HG03460 (cell line): ENCODE data around the gene B4GALNT1.
"Not testable (repeated sequence)": the region's sequence is repeated elsewhere in the genome, so short reads cannot be mapped to it uniquely, and the experiment has no call there.

Source experiments
- ATAC-seq: cut with Tn5 transposase; IDR thresholded peaks from one replicate; pipeline ENCODE4 v1.9.1; 2021; ENCODE audit not compliant: unreplicated experiment

B4GALNT1 gene

DNA sequence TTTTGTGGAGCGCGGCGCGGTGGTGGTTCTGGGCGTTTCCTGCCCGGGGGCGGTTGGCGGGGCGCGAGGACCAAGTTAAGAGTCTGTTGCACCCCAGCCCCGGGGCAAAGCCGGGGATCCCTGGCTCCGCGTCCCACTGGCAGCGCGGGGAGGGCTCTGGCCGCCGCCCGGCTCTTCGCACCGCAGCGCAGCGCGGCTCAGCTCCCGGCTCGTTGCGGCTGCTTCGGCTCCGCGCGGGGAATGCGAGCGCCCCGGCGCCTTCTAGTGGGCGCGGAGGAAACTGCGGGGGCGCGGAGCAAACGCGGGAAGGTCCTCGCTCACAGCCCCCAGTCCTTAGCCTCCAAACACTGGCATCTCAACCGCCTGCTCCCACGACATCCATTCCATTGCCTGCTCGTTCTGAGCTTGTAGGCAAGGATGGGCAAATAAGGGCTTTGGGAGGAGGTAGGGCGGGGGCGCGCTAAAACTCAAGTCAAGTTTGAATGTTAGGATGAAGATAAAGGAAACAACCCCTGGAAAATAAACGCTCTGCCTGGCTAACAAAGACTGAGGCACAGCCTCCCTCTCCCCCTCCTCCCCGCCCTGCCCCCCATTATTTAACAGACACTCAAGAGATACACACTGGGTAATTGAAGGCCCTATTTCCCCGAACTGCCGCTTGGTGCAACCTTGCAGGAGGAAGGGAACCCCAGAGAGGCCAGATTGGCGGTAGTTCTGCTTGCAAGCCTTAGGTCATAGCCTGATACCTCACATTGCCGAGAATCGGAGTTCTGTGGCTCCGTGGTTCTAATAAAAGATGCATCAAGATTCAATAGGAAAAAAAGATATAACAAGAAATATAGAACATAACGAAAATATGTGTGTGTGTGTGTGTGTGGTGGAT, at the start of gene B4GALNT1:
Gene B4GALNT1, minus strand, starts transcription at position 244 of the 883 bp plus-strand sequence. CDS start 1,069 bp downstream, outside the sequence.
- ATAC-seq: peak; percentile 79

DNA sequence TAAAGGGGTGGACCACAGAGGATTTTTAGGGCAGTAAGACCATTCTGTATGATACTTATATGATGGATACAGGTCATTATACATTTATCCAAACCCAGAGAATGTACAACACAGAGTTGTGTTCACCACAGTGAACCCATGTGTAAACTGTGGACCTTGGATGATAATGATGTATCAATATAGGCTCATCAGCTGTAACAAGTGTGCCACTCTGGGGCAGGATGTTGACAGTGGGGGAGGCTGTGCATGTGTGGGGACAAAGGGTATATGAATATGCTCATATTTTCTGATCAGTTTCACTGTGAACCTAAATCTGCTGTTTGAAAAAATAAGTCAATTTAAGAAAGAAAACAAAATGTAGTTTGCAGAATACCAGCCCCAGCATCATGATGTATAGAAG, 46.7 kb upstream of the B4GALNT1 start:
- ATAC-seq: no peak

DNA sequence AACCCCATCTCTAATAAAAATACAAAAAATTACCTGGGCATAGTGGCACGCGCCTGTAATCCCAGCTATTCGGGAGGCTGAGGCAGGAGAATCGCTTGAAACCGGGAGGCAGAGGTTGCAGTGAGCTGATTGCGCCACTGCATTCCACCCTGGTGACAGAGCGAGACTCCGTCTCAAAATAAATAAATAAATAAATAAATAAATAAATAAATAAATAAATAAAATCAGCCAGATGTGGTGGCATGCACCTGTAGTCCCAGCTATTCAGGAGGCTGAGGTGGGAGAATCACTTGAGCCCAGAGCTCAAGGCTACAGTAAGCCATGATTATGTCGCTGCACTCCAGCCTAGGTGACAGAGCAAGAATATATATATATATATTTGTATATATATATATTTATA, 44.9 kb upstream of the B4GALNT1 start:
- not testable (repeated sequence) for ATAC-seq

DNA sequence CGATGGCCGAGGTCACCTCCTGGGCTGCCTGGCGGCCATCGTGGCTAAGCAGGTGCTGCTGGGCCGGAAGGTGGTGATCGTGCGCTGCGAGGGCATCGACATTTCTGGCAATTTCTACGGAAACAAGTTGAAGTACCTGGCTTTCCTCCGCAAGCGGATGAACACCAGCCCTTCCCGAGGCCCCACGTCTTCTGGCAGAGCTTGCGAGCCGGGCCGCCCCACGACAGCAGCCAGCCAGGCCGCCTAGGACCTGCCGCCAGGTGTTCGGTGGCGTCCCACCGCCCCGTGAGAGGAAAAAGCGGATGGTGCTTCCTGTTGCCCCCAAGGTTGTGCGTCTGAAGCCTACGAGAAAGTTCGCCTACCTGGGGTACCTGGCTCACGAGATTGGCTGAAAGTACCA, 41.7 kb upstream of the B4GALNT1 start:
- ATAC-seq: no peak

DNA sequence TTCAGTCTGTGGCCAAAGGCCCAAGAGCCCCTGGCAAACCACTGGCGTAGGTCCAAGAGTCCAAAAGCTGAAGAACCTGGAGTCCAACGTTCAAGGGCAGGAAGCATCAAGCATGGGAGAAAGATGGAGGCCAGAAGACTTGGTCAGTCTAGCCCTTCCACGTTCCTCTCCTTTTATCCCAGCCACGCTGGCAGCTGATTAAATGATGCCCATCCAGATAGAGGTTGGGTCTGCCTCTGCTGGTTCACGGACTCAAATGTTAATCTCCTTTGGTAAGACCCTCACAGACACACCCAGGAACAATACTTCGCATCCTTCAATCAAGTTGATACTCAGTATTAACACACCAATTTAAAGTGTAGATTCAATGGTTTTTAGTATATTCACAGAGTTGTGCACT, 39.8 kb upstream of the B4GALNT1 start:
- ATAC-seq: no peak

DNA sequence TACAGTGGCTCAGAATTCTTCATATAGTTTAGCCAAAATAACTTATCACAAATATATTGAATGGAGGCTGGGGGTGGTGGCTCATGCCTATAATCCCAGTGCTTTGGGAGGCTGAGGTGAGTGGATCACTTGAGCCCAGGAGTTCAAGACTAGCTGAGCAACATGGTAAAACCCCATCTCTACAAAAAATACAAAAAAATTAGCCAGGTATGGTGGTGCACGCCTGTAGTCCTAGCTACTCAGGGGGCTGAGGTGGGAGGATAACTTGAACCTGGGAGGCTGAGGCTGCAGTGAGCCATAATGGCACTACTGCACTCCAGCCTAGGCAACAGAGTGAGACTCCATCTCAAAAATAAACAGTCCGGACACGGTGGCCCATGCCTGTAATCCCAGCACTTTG, 38.8 kb upstream of the B4GALNT1 start:
- ATAC-seq: not testable (repeated sequence)

DNA sequence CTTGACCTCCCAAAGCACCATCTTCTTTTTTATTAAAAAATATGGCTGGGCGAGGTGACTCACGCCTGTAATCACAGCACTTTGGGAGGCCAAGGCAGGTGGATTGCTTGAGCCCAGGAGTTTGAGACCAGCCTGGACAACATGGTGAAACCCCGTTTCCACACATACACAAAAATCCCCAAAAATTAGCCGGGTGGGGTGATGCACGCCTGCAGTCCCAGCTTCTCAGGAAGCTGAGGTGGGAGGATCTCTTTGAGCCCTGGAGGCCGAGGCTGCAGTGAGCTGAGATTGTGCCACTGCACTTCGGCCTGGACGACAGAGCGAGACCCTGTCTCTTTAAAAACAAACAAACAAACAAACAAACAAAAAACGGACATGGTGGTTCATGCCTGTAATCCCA, 36.7 kb upstream of the B4GALNT1 start:
- ATAC-seq: not testable (repeated sequence)

DNA sequence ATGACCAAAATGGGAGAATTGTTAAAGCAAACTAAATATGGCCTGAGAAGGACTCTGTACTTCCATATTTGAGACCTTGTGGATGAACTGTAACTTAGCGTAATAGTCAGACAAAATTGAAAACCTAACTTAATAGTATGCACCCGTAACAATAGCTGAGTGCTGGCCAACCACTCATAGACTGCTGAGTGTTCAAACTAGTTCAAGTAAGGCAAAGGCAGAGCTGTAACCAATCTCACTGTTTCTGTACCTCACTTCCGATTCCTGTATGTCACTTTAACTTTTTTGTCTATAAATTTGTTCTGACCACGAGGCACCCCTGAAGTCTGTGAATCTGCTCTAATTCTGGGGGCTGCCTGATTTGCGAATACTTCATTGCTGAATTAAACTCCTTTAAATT, 33.9 kb upstream of the B4GALNT1 start:
- no peak for ATAC-seq

DNA sequence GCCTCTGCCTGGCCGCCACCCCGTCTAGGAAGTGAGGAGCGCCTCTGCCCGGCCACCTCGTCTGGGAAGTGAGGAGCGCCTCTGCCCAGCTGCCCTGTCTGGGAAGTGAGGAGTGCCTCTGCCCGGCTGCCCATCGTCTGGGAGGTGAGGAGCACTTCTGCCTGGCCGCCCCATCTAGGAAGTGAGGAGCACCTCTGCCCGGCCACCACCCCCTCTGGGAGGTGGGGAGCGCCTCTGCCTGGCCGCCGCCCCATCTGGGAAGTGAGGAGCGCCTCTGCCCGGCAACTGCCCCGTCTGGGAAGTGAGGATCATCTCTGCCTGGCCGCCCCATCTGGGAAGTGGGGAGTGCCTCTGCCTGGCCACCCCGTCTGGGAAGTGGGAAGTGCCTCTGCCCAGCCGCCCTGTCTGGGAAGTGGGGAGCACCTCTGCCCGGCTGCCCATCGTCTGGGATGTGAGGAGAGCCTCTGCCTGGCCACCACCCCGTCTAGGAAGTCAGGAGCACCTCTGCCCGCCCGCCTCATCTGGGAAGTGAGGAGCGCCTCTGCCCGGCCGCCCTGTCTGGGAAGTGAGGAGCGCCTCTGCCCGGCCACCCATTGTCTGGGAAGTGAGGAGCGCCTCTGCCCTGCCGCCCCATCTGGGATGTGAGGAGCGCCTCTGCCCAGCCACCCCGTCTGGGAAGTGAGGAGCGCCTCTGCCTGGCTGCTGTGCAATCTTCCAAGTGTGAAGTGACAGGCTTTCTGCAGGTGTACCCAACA, 32.2 kb upstream of the B4GALNT1 start:
- not testable (repeated sequence) for ATAC-seq

DNA sequence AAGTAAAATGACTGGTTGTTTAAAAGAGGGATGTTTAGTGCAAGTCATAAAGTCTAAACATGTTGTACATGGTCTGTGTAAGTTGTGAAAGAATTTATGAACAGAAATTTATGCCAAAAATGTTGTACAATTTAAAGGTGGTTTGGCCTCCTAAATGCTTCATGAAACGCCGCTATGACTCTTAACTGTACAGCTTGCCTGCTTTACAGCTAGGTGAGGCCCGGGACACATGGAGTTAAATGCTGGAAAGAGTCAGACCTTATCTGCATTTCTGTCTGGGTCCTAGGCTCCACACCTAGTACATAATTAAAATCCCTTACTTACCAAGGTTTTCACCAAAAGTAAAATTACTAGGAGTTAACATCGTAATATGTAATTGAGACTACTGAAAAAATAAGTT, 28.4 kb upstream of the B4GALNT1 start:
- no peak for ATAC-seq

DNA sequence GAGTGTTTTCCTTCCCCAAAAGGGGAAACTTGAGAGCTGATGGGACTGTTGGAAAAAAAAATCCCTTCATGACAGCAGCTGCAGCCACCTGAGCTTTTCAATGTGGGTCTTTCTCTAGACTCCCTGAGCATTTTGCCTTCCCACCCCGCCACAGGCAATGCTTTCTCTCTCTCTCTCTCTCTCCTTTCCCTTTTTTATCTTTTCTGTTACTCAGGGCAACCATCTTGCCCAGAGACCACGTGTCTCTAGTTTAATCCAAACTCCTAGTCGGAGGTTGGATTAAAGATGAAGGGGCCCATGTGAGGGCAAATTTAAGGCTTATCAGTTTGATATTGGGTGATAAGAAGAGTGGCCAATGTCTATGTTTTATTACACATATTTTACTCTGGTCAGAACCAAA, 25.9 kb upstream of the B4GALNT1 start:
- no peak for ATAC-seq

DNA sequence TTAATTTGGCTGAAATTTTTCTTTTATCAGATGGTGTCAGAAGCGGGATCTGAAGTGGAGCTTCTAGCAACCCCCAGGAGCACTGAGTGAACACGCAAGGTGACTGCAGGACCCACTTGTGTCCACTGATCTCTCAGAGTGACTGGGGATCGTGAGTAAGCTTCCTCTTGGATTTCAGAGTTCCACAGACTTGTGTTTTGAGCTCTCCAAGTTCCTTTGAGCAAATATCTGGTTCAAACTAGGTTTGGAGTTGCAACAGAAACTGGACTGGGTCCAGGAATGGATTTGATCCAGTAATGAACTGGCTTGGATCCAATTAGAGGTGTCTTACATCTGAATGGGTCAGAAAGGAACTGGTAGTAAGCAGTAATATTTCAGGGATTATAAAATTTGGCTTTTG, 24.7 kb upstream of the B4GALNT1 start:
- no peak for ATAC-seq

DNA sequence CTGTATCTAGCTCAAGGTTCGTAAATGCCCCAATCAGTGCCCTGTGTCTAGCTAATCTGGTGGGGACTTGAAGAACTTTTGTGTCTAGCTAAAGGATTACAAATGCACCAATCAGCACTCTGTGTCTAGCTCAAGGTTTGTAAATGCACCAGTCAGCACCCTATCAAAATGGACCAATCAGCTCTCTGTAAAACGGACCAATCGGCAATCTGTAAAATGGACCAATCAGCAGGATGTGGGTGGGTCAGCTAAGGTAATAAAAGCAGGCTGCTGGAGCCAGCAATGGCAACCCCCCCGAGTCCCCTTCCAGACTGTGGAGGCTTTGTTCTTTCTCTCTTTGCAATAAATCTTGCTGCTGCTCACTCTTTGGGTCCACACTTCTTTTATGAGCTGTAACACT, 23.4 kb upstream of the B4GALNT1 start:
- not testable (repeated sequence) for ATAC-seq

DNA sequence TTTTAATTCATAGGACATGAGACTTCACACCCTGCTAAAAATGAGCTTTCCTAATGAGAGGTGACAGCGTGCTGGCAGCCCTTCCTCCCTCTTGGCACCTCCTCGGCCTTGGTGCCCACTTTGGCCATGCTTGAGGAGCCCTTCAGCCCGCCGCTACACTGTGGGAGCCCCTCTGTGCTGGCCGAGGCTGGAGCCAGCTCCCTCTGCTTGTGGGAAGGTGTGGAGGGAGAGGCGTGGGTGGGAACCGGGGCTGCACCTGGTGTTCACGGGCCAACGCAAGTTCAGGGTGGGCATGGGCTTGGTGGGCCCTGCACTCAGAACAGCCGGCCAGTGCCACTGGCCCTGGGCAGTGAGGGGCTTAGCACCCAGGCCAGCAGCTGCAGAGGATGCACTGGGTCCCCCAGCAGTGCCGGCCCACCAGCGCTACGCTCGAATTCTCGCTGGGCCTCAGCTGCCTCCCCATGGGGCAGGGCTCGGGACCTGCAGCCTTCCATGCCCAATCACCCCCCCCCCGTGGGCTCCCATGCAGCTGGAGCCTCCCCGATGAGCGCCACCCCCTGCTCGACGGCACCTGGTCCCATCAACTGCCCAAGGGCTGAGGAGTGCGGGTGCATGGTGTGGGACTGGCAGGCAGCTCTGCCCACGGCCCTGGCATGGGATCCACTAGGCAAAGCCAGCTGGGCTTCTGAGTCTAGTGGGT, 22.7 kb upstream of the B4GALNT1 start:
- no peak for ATAC-seq

DNA sequence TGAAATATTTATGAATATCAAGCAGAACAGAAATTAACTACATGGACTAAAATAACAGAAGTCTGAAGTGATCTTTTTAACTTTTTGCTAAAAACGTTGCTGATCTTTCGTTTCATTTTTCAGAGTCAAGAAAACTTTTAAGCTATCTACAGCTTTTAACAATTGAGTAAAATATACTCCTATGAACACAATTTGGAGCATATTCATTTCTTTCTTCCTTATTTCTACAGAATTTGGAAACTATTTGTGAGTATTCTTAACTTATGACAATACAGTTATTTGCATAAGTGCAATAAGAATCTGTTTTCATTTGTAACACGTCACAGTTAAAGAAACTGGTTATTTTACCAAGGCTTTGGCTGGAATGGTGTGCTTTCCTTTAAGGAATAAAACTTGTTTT, 21.0 kb upstream of the B4GALNT1 start:
- ATAC-seq: no peak

DNA sequence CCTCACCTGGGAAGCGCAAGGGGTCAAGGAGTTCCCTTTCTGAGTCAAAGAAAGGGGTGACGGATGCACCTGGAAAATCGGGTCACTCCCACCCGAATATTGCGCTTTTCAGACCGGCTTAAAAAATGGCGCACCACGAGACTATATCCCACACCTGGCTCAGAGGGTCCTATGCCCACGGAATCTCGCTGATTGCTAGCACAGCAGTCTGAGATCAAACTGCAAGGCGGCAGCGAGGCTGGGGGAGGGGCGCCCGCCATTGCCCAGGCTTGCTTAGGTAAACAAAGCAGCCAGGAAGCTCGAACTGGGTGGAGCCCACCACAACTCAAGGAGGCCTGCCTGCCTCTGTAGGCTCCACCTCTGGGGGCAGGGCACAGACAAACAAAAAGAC, 13.7 kb upstream of the B4GALNT1 start:
- not testable (repeated sequence) for ATAC-seq

DNA sequence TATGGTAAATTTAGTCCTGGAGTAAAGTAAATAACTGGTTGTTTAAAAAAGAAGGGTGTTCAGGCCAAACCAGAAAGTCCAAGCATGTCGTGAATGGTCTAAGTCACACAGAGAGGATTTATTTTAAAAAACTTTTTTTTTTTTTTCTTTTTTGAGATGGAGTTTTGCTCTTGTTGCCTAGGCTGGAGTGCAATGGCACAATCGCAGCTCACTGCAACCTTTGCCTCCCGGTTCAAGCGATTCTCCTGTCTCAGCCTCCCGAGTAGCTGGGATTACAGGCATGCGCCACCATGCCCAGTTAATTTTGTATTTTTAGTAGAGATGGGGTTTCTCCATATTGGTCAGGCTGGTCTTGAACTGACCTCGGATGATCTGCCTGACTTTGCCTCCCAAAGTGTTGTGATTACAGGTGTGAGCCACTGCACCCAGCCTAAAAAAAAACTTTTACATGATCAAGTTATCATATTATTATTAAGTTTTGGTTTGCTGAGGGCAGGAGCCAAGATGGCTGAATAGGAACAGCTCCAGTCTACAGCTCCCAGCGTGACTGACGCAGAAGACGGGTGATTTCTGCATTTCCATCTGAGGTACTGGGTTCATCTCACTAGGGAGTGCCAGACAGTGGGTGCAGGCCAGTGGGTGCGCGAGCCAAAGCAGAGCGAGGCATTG, 13.1 kb upstream of the B4GALNT1 start:
- not testable (repeated sequence) for ATAC-seq

DNA sequence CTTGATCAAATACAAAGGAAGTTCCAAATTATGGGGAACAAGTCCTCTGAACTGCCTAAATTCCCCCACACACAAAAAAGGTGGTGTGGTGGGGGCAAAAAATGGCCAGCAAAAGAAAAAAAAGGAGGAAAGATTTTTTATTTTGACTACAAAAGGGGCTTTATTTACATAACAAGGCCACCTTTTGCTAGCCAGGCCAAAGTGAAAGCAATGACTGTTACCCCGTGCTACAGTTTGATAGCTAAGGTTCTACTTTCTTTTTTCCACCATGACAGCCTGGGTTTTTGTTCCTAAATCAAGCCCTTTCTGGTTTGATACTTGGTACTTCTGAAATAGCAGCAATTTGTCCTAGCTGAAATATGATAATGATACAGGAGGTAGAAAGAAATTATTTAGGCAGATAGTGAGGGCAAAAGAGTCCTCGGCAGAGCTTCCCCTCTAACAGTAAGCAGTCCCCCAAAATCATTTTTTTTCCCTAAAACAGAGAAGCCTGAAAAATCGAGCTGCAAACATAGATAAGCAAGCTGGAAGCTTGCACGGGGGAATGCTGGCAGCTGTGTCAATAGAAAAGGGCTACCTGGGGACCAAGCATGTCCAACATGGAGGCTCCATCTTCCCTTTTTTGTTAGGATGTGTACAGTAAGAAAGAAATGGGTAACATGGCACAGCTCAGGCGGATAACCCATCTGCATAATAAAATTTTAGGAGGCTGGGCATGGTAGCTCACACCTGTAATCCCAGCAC, 8.9 kb upstream of the B4GALNT1 start:
- ATAC-seq: no peak

DNA sequence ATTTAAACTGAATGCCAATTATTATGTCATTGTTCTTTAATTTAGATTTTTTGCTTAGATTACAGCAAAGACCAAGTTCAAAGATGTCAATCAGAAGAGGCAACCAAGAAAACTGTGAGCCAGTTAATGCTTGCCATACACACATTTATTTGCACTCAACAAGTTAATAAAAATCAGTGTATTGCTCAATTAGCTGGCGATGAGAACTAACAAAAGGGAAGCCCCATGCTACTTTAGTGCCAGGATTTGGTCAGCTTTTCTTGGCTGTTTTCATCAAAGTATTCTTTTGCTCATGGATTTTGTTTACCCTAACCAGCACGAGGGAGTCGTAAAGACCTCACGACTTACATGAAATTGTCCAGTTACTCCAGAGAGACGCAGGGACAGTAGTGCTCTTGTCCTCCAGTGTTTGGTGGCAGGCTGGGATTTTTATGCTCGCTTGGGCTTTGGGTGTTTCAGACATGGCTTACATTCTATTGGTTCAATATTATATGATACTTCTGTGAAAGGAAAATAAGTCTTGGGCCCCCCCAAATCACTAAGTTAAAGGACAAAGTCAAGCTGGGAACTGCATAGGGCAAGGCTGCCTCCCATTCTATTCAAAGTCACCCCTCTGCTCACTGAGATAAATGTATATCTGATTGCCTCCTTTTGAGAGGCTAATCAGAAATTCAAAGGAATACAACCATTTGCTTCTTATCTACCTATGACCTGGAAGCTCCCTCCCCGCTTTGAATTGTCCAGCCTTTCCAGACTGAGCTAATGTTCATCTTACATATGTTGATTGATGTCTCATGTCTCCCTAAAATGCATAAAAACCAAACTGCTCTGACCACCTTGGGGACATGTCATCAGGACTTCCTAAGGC, 7.4 kb upstream of the B4GALNT1 start:
- no peak for ATAC-seq
